H1 (cell line): ENCODE results near the gene RASSF10. TPM values are rescaled to one million over a fixed set of nuclear protein-coding genes. Genes with fewer than 3 reads are reported as not detected.

Source experiments
- BRCA1 ChIP-seq: IDR thresholded peaks from 2 replicates; pipeline ENCODE4 v1.6.1; 2012; ENCODE audit warnings: low read depth, low read length, improper control_type of control experiment
- EGR1 ChIP-seq: IDR thresholded peaks from 2 replicates; pipeline ENCODE4 v1.6.1; 2011; ENCODE audit warnings: low read depth, low read length, borderline replicate concordance
- SIRT6 ChIP-seq: IDR thresholded peaks from one replicate; pipeline ENCODE4 v1.7.1; 2012; ENCODE audit warnings: low read length, inconsistent platforms
- SP2 ChIP-seq: IDR thresholded peaks from 2 replicates; pipeline ENCODE4 v1.6.1; 2012; ENCODE audit warnings: mild to moderate bottlenecking, low read length, inconsistent platforms
- polyA plus RNA-seq, 7 experiments: library from polyadenylated mRNA; depleted of rRNA in 3 of 7; stranded (reverse) in 5 of 7; unstranded in 2 of 7; fragments of >200 nt in 5 of 7; fragments of 200-250 nt in 2 of 7; gene quantifications; 1 replicate in 5 of 7; 2 replicates in 1 of 7; 4 replicates in 1 of 7; pipeline versions ENCODE4 v1.2.1 to v1.2.3, GENCODE V29; 2011 to 2013; ENCODE audit warnings: missing spikeins in 2 of 7, mixed read lengths in 2 of 7
- total RNA-seq: library from RNA; stranded (reverse); fragmentation: NEBNext Ultra II Directional; extraction: Animal tissue kit (Norgen Biotek cat#: 25700); gene quantifications from 2 replicates; pipeline ENCODE4 v1.2.1, GENCODE V29; 2021

RASSF10 gene
- total and polyA plus RNA-seq, 2 of the 8 experiments (the other 6 are each of a cell fraction or from before 2014, with no cell fraction given): 0.51 to 1.8 TPM

DNA sequence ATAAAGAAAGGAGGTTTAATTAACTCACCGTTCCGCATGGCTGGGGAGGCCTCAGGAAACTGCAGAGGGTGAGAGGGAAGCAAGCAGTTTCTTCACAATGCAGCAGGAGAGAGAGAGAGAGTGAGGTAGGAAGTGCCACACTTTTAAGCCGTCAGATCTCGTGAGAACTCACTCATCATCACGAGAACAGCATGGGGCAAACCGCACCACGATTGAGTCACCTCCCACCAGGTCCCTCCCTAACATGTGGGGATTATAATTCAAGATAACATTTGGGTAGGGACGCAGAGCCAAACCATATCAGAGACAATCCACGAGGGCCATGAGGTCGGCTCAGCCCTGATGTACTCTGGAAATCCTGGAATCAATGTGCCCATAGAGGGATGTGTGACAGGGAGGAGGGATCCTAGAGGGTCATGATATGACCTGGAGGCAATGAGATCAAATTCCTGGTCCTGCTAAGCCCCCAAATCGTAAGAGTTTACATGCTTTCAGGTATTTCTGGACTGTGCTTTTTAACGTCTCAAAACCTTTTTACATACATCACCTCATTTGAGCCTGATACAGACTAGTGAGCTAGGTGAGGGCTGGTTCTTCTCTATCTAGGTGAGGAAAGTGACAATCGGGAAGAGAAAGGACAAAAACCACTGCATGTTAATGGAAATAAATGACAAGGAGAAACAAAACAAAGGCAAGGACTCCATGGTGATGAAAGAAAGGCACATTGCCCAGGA lies 19.5 kb upstream of the RASSF10 start (continued):
- TF ChIP-seq EGR1 (no peak), BRCA1 (no peak), SP2 (no peak), SIRT6 (no peak)
